HG03064 (cell line): ENCODE measurements around the gene EED.
"Not testable (repeated sequence)": the region's sequence is repeated elsewhere in the genome, so short reads cannot be mapped to it uniquely, and the experiment has no call there.

ENCODE experiments used
- ATAC-seq: cut with Tn5 transposase; IDR thresholded peaks from one replicate; pipeline ENCODE4 v1.9.1; 2021; ENCODE audit warnings: low read depth; ENCODE audit not compliant: unreplicated experiment

EED gene

GRCh38 chr11:86288776-86289507 lies 44.4 kb downstream of the EED start:
- no peak for ATAC-seq

- not testable (repeated sequence) for ATAC-seq
Measured at GRCh38 chr11:86289508-86290280, 45.1 kb downstream of the EED start.

- ATAC-seq = no peak
Measured at GRCh38 chr11:86291466-86292262, 47.1 kb downstream of the EED start.

GRCh38 chr11:86292912-86293616 lies 48.5 kb downstream of the EED start:
- ATAC-seq = peak; percentile 63

GRCh38 chr11:86294026-86294425 lies 49.5 kb downstream of the EED start:
- ATAC-seq = no peak

GRCh38 chr11:86301742-86302091 lies 57.2 kb downstream of the EED start:
- peak; percentile 9 for ATAC-seq

- ATAC-seq = peak; percentile 99
Measured at GRCh38 chr11:86302092-86302793, 57.7 kb downstream of the EED start, which contains the start of gene HIKESHI. Gene HIKESHI, plus strand, starts transcription at chr11:86302240. Its CDS starts 209 bp downstream, at chr11:86302449.

- no peak for ATAC-seq
Measured at GRCh38 chr11:86303257-86303656, 58.7 kb downstream of the EED start.

GRCh38 chr11:86308710-86309109 lies 64.2 kb downstream of the EED start:
- ATAC-seq = not testable (repeated sequence)

GRCh38 chr11:86313793-86314192 lies 69.2 kb downstream of the EED start:
- ATAC-seq = no peak

- no peak for ATAC-seq
Measured at GRCh38 chr11:86314636-86315035, 70.1 kb downstream of the EED start.
